GM21723 (cell line): ENCODE results near the gene IFIT5.
"Not testable (repeated sequence)": the region's sequence is repeated elsewhere in the genome, so short reads cannot be mapped to it uniquely, and the experiment has no call there.

Experiments used
- ATAC-seq: cut with Tn5 transposase; IDR thresholded peaks from one replicate; pipeline ENCODE4 v1.9.1; 2021; ENCODE audit warnings: mild to moderate bottlenecking, moderate library complexity; ENCODE audit not compliant: unreplicated experiment

The IFIT5 gene, protein sequence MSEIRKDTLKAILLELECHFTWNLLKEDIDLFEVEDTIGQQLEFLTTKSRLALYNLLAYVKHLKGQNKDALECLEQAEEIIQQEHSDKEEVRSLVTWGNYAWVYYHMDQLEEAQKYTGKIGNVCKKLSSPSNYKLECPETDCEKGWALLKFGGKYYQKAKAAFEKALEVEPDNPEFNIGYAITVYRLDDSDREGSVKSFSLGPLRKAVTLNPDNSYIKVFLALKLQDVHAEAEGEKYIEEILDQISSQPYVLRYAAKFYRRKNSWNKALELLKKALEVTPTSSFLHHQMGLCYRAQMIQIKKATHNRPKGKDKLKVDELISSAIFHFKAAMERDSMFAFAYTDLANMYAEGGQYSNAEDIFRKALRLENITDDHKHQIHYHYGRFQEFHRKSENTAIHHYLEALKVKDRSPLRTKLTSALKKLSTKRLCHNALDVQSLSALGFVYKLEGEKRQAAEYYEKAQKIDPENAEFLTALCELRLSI

GRCh38 chr10:89414146-89414878 is at the start of gene IFIT5:
IFIT5 (plus strand) TSS chr10:89414568; CDS start chr10:89414799, 231 bp downstream.
- ATAC-seq = peak; percentile 83

- peak; percentile 75 for ATAC-seq
These were observed 46.8 kb upstream of the IFIT5 start for GRCh38 chr10:89367529-89367928.

DNA sequence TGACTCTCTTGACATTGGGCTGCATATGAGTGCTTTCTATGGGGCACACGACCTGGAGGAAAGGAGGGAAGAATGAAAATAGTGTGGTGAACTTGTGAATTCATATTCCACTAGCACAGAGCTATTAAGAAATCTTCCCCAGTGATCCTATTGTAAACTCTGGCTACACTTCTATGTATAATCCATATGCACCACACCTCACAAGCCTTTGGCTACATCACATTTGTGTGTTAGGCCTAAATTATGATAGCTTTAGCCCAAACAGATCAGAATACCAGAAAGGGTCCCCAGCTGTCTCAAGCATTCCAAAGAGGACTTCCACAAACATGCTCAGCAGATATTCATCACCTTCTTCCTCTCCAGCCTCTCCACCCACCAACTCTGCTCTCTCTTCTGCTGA is 46.2 kb upstream of the IFIT5 start:
- ATAC-seq = no peak

GRCh38 chr10:89369156-89370105 is 44.9 kb upstream of the IFIT5 start:
- no peak for ATAC-seq

DNA sequence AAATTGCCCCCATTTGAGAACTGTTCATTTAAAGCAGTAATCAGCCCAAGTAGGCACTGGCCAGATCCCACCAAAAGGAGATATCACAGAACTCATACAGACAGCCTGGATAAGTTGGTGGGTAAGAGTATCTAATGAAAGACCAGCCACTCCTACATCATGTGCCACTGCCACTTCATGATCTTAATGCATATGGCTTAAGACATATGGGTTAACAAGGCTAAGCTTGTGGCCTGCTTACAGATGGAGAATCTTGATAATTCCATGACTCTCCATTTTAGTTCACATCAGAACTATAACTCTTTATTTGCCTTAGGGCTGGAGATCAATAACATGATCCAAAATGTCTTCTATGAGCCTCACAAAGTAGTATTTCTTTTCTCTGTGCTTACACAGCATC is 43.3 kb upstream of the IFIT5 start:
- ATAC-seq = no peak

GRCh38 chr10:89371987-89372386 is 42.4 kb upstream of the IFIT5 start:
- no peak for ATAC-seq

- ATAC-seq = no peak
These were observed 40.3 kb upstream of the IFIT5 start for GRCh38 chr10:89373916-89374711.

DNA sequence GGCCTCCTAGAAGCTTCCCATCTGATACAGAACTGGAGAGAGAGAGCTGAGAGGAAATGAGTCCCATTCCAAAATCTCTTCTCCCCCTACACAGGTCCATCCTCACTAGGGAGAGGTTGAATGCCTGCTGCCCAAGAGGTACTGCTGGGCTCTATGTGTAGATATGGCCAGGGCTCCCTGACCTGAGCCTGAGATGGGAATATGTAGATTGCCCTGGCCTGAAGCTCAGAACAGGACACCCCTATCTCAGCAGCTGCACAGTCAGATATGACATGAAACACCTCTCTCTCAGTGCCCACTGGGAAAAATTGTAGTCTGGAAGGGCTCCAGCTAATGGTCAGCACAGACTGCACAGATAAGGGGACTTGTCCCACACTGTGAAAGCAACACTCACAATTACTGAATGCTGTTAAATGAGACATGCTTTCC is 39.6 kb upstream of the IFIT5 start:
- no peak for ATAC-seq

- ATAC-seq = no peak
These were observed 36.4 kb upstream of the IFIT5 start, which contains the start of gene IFIT1B for GRCh38 chr10:89377705-89378637. IFIT1B (plus strand) TSS chr10:89378056; CDS start chr10:89378136, 80 bp downstream.

- no peak for ATAC-seq
These were observed 35.3 kb upstream of the IFIT5 start for GRCh38 chr10:89379103-89379502.

DNA sequence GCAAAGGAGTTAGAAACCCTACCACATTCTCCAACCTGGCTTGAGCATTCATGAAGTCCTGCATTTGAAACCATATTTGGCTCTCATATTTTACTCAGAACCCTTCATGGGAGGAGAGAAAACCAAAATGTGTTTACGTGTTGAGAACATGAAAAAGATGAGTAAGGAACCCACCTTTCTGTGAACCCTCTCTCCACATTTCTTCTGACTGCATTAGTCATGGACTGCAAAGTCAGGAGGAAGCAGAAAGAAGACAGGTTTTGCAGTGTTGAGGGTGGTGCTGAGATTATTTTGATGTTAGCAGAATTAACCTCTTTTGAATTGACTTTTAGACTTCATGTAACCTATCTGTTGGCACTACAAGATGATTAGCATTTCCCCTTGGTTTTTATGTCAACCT is 31.6 kb upstream of the IFIT5 start:
- no peak for ATAC-seq

- ATAC-seq = no peak
These were observed 29.7 kb upstream of the IFIT5 start for GRCh38 chr10:89384474-89385340.

GRCh38 chr10:89388806-89389205 is 25.6 kb upstream of the IFIT5 start:
- ATAC-seq = no peak

GRCh38 chr10:89389254-89389653 is 25.1 kb upstream of the IFIT5 start:
- ATAC-seq = no peak

DNA sequence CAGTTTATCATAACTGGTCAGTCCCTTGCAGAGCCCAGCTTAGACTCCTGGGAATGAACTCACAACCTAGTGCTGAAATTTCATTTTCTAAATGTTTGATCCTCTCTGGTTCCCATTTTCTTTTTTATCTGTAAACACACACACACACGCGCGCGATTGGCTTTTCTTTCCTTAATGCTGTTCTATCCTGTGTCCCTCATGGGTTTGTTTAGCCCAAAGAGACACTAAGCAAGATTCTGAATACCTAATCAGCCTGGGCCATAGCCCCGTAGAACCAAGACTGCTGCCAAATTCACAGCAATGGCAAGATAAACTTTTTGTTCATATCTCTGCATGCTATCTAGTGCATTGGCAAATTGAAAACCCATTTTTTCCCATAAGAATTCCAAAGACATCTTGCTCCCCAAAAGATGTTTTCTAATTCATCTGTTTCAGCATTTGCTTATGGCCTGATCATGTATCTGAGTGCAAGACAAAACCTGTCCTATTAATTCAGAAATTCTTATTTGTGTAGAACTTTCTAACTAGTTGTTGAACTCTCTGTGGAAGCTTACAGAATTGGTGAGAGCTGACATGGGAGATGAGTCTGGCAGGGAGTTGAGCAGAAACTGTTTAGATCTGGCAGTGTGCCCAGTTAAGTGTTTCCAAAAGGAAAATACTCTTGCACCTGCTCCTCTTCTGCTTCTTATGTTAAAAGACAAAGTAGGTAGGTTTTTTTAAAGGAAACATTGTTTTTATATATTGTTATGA is 23.7 kb upstream of the IFIT5 start:
- ATAC-seq = no peak

GRCh38 chr10:89391226-89391576 is 23.2 kb upstream of the IFIT5 start:
- not testable (repeated sequence) for ATAC-seq
